ENCODE data around the gene DIP2B. TPM values are rescaled to one million over a fixed set of nuclear protein-coding genes. Genes with fewer than 3 reads are reported as not detected.
A peak's percentile ranks its signal among the peaks of the same experiment; 100 is the strongest.

Gene DIP2B
- total RNA-seq, 1 donor from 2014 or later = 23.1 TPM

DNA sequence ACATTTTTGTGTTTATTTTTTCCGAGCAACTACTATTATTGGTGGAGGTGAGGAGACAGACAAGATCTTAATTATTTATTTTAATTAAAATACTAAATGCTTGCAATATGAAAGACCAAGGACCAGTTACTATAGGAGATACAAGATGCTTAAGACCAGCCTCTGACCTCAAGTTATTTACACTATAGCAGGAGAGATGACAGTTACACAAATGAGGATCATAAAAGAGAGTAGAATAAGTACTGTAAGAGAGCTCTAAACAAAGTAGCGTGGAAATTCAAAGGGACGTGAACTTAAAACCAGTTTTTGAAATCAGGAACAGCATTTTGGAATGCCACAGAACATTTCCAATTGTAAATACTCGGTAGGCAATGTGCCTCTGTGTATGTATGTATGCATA lies 131.1 kb downstream of the DIP2B start:
- DNase-seq (ENCODE audit: low spot score) = no peak

DNA sequence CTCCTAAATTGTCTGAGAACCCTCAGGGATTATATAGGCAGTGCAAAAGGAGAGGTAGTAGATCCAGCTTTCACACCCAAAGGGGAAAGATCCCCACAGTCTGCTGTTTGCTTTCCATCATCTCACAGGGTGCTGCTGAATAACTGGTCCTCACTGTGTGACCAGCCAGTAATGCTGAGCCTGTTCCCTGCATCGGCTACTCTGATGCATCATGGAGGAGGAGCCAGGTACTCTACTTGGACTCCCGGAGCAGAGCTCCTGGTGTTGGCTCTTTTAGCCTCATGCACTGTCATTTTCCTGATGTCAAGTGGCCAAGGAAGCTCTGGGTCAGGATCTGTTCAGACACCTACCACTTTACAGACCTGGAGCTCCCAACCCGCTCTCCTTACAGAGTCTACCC lies 131.7 kb downstream of the DIP2B start:
- no peak for DNase-seq (ENCODE audit: low spot score)

DNA sequence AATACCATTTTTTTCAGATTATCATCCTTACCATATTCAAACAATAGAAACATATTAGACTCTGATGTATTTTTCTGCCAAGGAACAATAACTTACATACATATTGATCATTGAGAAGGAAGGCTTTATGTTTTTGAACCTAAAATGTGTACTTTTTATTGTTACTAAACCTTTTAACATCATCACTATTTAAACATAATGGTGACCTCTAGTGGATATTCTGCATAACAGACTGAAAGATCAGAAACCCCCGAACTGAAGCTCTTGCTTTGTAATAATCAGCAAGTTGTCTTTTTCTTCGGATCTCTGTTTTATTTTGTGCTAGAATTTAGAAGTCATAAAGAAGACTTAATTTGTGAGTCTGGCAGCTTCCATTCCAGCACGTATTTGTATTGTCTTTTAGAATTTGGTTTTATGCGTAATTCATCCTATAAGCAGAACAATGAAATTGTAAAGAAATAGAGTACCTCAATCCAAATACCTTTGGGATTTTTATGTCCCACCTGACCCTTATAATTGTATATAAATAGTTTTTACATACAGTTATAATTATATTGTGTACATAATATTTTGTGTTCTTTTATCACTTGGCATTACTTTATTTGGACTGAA lies 133.2 kb downstream of the DIP2B start:
- no peak for DNase-seq (ENCODE audit: low spot score)

DNA sequence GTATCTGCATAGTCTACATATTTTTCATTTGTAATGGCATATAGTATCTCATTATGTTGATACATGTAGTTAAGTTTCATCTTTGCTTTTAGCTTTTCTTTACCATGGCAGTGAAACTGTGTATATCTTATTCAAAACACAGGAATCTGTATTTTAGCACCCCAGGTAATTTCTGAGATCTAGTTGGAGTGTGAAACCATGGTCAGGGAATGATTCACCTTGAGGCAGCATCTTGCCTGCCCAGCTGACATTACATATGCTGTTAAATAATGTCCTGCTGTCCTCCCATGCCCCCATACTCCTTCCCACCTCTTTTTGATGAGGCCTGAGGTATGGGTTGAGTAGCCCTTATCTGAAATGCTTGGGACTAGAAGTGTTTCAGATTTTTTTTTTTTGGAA lies 133.7 kb downstream of the DIP2B start:
- DNase-seq (ENCODE audit: low spot score) = no peak

DNA sequence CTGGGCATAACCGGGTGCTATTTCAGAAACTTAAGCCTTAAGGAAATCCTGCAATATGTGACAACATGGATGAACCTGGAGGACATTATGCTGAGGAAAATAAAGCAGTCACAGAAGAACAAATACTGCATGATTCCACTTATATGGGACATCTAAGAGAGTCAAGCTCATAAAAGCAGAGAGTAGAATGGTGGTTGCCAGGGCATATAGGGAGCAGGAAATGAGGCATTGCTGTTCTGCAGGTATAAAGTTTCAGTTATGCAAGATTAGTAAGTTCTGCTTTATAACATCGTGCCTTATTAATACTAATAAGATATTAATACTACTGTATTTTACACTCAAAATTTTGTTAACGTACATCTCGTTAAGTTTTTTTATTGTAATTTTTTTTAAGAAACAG lies 134.9 kb downstream of the DIP2B start:
- DNase-seq (ENCODE audit: low spot score) = no peak

DNA sequence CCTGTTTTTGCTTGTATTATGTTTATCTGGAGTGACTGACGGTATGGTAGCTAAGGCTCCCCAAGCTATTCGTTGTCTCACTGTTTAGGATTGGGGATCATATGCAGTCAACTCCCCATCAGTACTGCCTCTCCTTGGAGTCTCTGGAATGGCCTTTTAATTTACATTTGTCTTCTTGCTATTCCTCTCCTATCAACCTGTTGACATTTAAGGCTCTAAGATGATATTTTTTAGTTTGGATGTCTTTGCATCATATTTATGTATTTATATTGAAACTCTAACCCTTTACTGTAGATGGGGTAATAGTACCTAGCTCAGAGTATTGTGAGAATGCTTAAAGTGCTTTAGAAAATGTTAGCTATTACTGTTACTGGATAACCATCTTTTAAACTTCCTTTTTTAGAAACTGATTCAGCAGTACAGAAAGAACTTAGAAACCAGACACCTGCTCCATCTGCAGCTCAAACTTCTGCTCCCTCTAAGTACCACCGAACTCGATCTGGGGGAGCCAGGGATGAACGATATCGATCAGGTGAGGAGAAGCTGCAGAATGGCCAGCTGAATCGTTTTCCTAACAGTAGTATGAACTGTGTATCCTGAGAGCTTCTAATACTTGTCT lies 135.6 kb downstream of the DIP2B start:
- DNase-seq (ENCODE audit: low spot score) = no peak

DNA sequence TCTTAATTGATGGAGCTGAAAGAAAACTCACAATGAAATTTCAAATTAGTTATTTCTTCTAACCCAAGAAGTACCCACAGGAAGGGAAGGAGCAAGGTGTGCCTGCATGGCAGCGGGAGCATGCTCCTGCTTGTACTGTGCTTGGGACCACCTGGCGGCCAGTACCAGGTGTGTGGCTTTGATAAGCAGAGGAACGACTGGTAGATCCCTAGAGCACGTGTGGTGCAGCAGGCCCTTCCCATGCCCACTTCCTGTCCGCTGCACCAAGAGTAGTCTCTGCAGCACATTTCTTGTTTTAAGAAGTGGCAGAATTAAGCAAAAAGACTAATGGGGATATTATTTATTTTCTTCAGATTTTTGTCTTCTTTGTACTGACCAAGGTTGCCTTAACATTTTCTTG lies 136.8 kb downstream of the DIP2B start:
- no peak for DNase-seq (ENCODE audit: low spot score)

DNA sequence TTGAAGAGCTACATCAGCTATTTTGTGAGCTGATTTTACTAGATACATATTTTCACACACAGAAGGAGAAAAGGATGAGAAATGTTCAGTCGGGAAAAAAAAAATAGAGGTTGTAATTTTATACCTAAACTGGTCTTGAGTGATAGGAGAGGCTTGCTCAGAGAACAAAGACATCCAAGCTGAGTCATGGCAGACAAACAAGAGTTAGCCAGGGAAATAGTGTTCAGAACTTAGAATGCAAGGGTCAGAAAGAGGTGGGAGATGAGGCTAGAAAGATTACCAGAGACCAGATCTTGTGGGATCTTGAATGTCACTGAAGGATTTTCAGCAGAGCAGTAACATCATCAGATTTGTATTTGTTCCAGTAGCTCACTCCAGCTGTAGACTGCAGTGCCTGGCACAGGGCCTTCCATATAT lies 137.3 kb downstream of the DIP2B start:
- no peak for DNase-seq (ENCODE audit: low spot score)

DNA sequence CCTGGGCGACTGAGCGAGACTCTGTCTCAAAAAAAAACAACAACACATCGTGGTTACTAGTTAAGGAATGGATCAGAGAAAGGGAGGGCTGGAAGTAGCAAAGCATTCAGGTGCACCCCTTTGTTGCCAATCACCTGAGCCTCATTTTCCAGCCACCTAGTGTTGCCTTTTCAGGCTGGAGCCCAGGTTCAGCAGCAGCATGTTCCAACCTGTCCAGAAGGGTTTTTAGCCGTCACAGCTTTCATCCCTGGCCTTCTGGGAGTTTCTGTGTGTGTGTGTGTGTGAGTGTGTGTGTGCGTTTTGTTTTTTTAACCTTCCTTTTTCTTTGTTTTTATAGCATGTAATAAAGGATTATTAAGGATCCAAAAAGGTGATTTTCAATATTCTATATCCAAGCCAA lies 138.0 kb downstream of the DIP2B start:
- DNase-seq (ENCODE audit: low spot score) = no peak

DNA sequence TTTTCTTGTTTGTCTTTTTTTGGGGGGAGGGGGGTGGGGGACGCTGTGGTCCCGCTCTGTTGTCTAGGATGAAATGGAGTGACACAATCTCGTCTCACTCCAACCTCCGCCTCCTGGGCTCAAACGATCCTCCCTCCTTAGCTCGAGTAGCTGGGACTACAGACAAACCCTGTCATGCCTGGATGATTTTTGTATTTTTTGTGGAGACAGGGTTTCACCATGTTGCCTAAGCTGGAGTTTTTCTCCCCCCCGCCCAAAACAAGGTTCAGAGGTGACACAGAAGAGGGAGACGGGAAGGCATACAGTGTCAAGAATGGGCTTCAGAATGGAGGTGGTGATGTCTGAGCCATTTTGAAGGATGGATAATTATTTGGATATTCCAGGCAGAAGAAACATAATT lies 142.2 kb downstream of the DIP2B start:
- DNase-seq (ENCODE audit: low spot score) = no peak

DNA sequence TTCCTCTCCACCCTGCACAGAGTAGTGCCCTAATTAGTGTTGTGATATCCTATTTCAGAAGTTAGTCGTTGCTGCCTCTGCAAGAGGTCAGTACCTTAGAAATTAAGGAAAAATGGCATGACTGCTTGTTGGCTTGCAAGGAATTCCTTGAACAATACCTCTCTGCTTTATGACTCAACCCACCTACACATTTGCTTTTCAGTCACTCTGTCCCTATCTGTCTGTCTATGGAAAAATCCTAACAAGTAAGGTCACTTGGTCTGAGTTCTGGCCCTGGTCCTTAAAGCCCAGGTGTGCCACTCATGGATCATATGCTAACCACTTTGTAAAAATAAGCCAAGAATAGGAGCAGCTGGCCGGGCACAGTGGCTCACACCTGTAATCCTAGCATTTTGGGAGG lies 142.7 kb downstream of the DIP2B start:
- DNase-seq (ENCODE audit: low spot score) = no peak

DNA sequence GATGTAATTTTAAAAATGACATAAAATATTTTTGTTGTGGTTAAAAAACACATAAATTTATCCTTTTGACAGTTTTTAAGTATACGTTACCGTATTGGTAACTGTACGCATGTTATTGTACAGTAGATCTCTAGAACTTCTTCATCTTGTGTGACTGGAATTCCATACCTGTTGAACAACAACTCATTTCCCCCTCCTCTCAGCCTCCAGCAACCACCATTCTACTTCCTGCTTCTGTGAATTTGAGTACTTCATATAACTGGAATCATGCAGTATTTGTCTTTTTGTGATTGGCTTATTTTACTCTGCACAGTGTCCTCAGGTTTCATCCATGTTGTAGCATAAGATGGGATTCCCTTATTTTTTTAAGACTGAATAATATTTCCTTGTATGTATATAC lies 145.5 kb downstream of the DIP2B start:
- DNase-seq (ENCODE audit: low spot score) = no peak

DNA sequence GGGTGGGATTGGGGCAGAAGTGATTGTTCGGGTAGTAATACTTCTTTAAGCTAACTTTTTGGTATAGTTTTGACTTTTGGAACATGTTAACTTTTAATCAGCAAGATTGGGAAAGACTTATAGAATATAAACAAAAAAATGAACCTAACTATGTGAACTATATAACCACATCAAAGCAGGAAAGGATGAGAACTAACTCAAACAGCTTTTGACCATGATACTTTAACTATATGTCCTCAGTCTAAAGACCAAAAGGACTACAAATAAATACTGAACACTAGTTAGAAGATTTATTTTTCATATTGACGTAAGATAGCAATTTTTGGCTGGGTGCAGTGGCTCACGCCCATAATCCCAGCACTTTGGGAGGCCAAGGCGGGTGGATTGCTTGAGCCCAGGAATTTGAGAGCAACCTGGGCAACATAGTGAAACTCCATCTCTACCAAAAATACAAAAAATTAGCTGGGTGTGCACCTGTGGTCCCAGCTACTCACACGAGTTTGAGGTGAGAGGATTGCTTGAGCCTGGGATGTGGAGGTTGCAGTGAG lies 150.7 kb downstream of the DIP2B start:
- DNase-seq (ENCODE audit: low spot score) = no peak

DNA sequence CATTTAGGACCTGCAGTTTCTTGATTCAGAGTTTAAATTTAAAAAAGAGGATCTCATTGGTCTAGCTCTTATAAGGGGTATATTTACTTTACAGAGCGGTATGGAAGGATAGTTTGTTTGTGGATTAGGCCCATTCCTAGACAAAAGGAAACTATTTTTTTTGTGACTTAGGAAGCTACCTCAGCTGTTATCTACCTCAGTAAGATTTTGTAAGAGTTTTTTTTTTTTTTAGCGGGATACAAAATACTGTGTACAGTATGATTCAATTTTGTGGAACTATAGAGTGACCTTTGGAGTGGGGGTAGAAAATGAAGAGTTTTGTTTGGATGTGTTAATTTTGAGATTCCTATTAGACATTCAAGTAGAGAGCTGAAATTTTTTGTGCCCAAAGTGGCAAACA lies 154.5 kb downstream of the DIP2B start:
- DNase-seq (ENCODE audit: low spot score) = no peak

DNA sequence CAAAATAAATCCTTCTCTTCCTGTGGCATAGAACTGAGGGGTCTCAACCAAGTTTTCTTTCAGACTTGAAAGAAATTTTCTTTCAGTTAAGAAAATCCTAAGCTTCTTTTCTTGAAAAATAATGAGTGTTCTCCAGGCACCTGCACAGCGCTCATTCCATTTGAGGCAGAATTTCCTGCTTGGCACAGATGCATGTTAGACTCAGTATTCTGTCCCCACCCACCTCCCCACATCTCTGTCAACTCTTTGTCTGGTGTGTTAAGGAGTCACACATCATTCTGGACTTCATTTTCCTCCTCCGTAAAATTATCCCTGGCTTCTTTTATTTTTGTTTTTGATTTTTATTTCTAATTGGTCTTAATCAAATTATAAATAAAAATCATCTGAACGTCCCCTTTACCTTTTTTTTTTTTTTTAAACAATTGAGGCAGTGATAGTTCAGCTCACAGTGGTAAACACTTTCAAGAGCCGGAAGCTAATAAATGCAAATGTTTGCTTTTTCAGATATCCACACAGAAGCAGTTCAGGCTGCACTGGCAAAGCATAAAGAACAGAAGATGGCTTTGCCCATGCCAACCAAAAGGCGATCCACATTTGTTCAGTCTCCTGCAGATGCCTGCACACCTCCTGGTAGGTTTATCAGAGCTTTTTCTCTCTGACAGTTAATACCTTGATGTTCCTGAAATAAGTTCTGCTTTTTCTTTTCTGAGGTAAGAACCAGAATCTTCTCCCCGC lies 155.1 kb downstream of the DIP2B start:
- DNase-seq (ENCODE audit: low spot score) = peak; percentile 20

DNA sequence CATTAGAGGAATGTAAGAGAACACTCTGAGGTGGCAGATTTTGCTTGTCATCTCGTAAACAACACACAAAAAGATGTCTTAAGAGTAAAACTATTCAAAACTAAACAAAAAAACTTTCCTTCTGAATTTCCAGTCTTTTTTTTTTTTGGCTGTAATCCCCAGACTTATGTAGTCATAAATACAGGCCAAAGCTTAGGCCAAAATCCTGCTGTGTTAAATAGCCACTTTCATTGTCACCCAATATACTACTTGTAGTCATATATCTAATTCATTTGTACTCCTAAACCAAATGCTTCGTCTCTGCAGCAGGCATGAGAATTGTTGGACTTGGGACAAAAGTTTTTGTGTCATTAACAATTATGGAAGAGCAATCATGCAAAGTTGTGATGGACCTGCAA lies 155.6 kb downstream of the DIP2B start:
- DNase-seq (ENCODE audit: low spot score) = no peak

DNA sequence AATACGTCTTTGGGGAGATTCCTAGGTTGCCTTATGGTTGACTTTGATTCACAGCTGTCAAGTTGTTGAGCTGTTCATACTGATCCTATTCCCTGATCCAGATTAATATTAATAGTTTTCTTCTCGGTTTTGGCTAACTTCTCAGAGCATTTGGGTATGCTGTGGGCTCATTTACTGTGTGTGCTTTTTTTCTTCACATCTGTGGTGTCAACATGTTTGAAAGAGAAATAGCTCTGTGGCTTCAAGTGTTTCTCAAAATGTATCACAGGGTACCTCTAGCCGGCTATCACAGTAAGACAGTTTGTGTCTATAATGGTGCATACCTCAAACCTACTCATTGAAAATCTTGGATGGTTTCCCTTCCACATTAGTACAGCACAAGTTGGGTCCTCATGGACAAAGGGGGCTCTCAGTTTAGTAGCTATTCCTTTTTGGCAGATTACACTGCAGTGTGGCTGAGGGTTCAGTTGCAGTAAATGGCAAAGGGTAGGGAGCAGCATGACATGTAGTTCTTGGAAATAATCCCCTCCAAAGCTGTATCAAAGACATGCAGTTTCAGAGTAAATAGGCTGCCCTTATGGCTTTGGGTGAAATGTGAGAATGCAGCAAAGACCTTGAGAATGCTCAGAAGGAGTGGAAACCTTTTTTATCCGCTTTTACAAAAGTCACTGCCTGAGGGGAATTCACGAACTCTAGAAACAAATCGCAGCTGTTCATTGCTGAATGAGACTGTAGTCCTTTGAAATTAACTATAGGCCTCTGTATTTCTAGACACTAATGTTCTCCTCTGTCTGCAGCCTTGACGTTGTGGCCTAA lies 156.7 kb downstream of the DIP2B start:
- DNase-seq (ENCODE audit: low spot score) = no peak

DNA sequence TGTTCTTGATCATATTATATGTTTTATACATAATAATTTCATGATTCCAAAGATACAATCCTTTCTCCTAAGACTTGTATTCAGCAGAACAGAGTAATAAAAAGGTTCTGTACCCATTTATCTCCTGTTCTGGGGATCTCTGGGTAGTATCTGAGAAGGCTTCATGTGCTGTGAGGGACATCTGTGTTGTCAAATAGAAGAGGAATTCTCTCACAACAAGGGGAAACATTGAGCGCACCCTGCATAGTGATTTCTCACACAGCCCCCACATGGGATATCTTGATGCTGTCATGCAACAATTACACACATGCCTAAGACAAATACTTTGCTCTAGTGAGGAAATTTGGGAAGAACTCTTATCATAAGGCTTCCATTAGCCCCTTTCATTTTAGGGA lies 157.3 kb downstream of the DIP2B start:
- DNase-seq (ENCODE audit: low spot score) = no peak

DNA sequence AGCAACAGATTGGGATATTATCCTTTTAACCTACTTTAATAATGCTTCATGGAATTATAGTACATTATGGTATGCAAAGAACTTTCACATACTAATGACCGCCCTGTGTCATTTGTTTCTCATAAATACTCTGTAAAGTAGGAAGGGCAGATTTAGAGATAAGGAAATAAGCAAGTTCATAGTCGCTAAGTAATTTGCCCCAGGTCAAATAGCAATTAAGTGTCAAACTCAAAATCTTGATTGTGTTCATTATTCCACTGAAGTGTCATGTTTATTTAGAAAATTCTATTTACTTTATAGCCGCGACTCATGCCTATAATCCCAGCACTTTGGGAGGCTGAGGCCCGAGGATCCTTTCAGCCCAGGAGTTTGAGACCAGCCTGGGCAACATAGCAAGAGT lies 160.4 kb downstream of the DIP2B start:
- DNase-seq (ENCODE audit: low spot score) = no peak

DNA sequence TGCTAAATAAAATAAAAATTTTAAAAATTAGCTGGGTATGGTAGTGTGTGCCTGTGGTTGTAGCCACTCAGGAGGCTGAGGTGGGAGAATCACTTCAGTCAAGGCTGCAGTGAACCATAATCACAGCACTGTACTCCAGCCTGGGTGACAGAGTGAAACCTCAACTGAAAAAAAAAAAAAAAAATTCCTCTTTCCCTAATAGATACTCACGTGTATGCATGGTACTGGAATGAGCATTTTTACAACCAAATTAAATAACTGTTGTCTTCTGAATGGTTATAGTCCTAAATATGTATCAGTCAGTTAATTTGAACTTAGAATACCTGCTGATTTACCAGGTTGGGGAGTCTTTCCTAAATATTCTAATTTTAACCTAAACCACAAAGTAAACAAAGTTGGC lies 160.8 kb downstream of the DIP2B start:
- no peak for DNase-seq (ENCODE audit: low spot score)

DNA sequence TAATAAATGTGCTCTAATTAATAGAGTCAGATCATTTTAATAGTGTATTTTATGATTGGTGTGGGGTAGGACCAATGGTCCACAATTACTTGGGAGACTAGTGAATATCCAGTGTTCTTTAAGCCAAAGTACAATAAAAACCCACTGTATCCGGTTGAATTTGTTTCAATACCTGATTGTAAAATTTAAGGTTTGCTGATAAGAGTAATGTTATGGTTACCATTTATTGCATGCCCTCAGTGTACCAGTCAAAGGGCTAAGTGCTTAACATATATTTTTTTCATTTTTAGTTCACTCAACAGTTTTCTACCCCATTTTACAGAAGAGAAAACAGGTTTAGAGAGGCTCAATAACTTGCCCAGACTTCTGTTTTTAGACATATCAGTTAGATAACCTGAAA lies 161.2 kb downstream of the DIP2B start:
- no peak for DNase-seq (ENCODE audit: low spot score)

DNA sequence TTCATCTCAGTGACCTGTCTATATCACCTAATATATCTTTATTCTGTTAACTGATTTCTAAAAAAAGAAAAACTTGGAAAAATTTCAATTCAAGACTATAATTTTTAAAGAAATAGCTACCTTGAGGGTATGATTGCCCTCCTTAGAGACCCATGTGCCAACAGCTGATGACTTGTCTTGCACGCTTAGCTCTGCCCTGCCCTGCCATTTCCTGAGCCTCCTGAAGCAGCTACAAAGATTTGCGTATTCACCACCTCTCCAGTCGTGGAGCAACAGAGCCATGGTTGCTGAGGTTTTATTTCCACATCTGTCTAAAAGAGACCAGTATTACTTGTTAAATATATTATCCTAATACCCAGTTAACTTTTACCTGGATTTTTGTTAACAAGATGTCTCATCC lies 167.4 kb downstream of the DIP2B start:
- no peak for DNase-seq (ENCODE audit: low spot score)
